Hepatocyte (in vitro differentiated cells): ENCODE measurements around the gene SP1.

ENCODE experiments used
- EZH2 ChIP-seq: fragments of 200-600 bp; sonication (generic); IDR thresholded peaks from 2 replicates; pipeline ENCODE4 v1.6.1; 2016; ENCODE audit warnings: antibody characterized with exemption, mild to moderate bottlenecking, borderline replicate concordance
- EZH2phosphoT487 ChIP-seq: fragments of 200-600 bp; sonication (generic); IDR thresholded peaks from one replicate; pipeline ENCODE4 v1.6.1; 2018; ENCODE audit warnings: antibody characterized with exemption, mild to moderate bottlenecking, low read depth, moderate library complexity; ENCODE audit not compliant: unreplicated experiment, severe bottlenecking
- TF ChIP-seq, protein P1 (sequence below): fragments of 200-600 bp; sonication (generic); IDR thresholded peaks from 2 replicates; pipeline ENCODE4 v1.5.1; 2016; ENCODE audit warnings: antibody characterized with exemption, mild to moderate bottlenecking; ENCODE audit not compliant: poor library complexity

- TF ChIP-seq, protein P1, sequence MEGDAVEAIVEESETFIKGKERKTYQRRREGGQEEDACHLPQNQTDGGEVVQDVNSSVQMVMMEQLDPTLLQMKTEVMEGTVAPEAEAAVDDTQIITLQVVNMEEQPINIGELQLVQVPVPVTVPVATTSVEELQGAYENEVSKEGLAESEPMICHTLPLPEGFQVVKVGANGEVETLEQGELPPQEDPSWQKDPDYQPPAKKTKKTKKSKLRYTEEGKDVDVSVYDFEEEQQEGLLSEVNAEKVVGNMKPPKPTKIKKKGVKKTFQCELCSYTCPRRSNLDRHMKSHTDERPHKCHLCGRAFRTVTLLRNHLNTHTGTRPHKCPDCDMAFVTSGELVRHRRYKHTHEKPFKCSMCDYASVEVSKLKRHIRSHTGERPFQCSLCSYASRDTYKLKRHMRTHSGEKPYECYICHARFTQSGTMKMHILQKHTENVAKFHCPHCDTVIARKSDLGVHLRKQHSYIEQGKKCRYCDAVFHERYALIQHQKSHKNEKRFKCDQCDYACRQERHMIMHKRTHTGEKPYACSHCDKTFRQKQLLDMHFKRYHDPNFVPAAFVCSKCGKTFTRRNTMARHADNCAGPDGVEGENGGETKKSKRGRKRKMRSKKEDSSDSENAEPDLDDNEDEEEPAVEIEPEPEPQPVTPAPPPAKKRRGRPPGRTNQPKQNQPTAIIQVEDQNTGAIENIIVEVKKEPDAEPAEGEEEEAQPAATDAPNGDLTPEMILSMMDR = no peak
- TF ChIP-seq EZH2 (no peak), EZH2phosphoT487 (no peak)
These were observed 43.7 kb upstream of the SP1 start, which contains the start of gene SP7 for GRCh38 chr12:53336181-53336681.
